DOHH2 (cell line): Measurements from ENCODE around the gene EIF2B2.

Source experiments
- H3F3A ChIP-seq: fragments of 200-600 bp; sonication (generic), shearing (Covaris generic); 2 replicates; pipeline ENCODE4 v1.6.0; 2016; ENCODE audit warnings: antibody characterized with exemption, mild to moderate bottlenecking; ENCODE audit not compliant: control insufficient read depth, insufficient read depth
- H3K27ac ChIP-seq: fragments of 200-600 bp; sonication (generic); 2 replicates; pipeline ENCODE4 v1.5.1; 2014; ENCODE audit warnings: low read depth, mild to moderate bottlenecking, low read length, moderate library complexity
- H3K27me3 ChIP-seq: fragments of 200-600 bp; sonication (generic); 2 replicates; pipeline ENCODE4 v1.6.1; 2014; ENCODE audit warnings: mild to moderate bottlenecking, low read length, mixed read lengths; ENCODE audit not compliant: control insufficient read depth
- H3K36me3 ChIP-seq: fragments of 200-600 bp; sonication (generic); 2 replicates; pipeline ENCODE4 v1.6.1; 2014; ENCODE audit warnings: mild to moderate bottlenecking, low read length, moderate library complexity, mixed read lengths; ENCODE audit not compliant: control insufficient read depth
- H3K4me1 ChIP-seq: fragments of 200-600 bp; sonication (generic); 2 replicates; pipeline ENCODE4 v1.6.1; 2014; ENCODE audit warnings: mild to moderate bottlenecking, low read length, mixed read lengths; ENCODE audit not compliant: control insufficient read depth
- H3K4me2 ChIP-seq: fragments of 200-600 bp; sonication (generic); 2 replicates; pipeline ENCODE4 v1.6.0; 2014; ENCODE audit warnings: mild to moderate bottlenecking, low read length, moderate library complexity
- H3K4me3 ChIP-seq: fragments of 200-600 bp; sonication (generic); 2 replicates; pipeline ENCODE4 v1.5.1; 2014; ENCODE audit warnings: mild to moderate bottlenecking, low read length, mixed read lengths
- H3K79me2 ChIP-seq: fragments of 200-600 bp; sonication (generic); 2 replicates; pipeline ENCODE4 v1.6.1; 2014; ENCODE audit warnings: mild to moderate bottlenecking, low read length, mixed read lengths; ENCODE audit not compliant: control insufficient read depth
- H3K9me2 ChIP-seq: fragments of 200-600 bp; sonication (generic); replicated peaks from 2 replicates; pipeline ENCODE4 v1.6.1; 2014; ENCODE audit warnings: mild to moderate bottlenecking, low read length, mixed read lengths; ENCODE audit not compliant: control insufficient read depth
- H3K9me3 ChIP-seq: fragments of 200-600 bp; sonication (generic); 2 replicates; pipeline ENCODE4 v1.6.1; 2014; ENCODE audit warnings: antibody characterized with exemption, low read length, mixed read lengths; ENCODE audit not compliant: control insufficient read depth, insufficient read depth
- H4K20me1 ChIP-seq: fragments of 200-600 bp; sonication (generic); 2 replicates; pipeline ENCODE4 v1.6.0; 2014; ENCODE audit warnings: low read depth, mild to moderate bottlenecking, antibody characterized with exemption, low read length, moderate library complexity; ENCODE audit not compliant: control insufficient read depth, insufficient read depth
- CTCF ChIP-seq: fragments of 200-600 bp; sonication (generic); IDR thresholded peaks from one replicate; pipeline ENCODE4 v1.5.1; 2014; ENCODE audit warnings: antibody characterized with exemption, mild to moderate bottlenecking, low read depth, low read length; ENCODE audit not compliant: poor library complexity, severe bottlenecking
- EZH2phosphoT487 ChIP-seq: fragments of 200-600 bp; sonication (generic); IDR thresholded peaks from 2 replicates; pipeline ENCODE4 v1.6.1; 2017; ENCODE audit warnings: borderline replicate concordance, mild to moderate bottlenecking, antibody characterized with exemption, low read length, moderate library complexity, mixed read lengths

EIF2B2 gene

GRCh38 chr14:75001261-75001660 lies 1.5 kb upstream of the EIF2B2 start:
- peaks cover 17% of the 10 kb centered on the region for H3K4me1 ChIP-seq
- no peaks in the 10 kb centered on the region for H3F3A ChIP-seq
- TF ChIP-seq EZH2phosphoT487, result no peak
- no peak for TF ChIP-seq CTCF
- H3K27me3 ChIP-seq, result no peaks in the 10 kb centered on the region
- H3K9me2 ChIP-seq, result no peaks in the 10 kb centered on the region
- H3K4me3 ChIP-seq, result no peak overlapping the region
- peaks cover 32% of the 10 kb centered on the region for H3K36me3 ChIP-seq
- no peak overlapping the region for H3K27ac ChIP-seq
- H3K4me2 ChIP-seq, result no peak overlapping the region
- 0 out of 2 replicates have a peak, but pooled peaks cover 4% of the 10 kb centered on the region for H3K9me3 ChIP-seq
- peaks cover 22% of the 10 kb centered on the region for H3K79me2 ChIP-seq
- H4K20me1 ChIP-seq, result no peaks in the 10 kb centered on the region

GRCh38 chr14:75001899-75002298 lies 822 bp upstream of the EIF2B2 start:
- no peaks in the 10 kb centered on the region for H3F3A ChIP-seq
- no peaks in the 10 kb centered on the region for H4K20me1 ChIP-seq
- peaks cover 22% of the 10 kb centered on the region for H3K79me2 ChIP-seq
- peaks cover 17% of the 10 kb centered on the region for H3K4me1 ChIP-seq
- H3K27me3 ChIP-seq, result no peaks in the 10 kb centered on the region
- H3K9me3 ChIP-seq, result 0 out of 2 replicates have a peak, but pooled peaks cover 4% of the 10 kb centered on the region
- H3K27ac ChIP-seq, result 0 out of 2 replicates have a peak overlapping the region, but pooled peaks have one; percentile 20
- peak overlapping the region; percentile 91 for H3K4me2 ChIP-seq
- H3K36me3 ChIP-seq, result peaks cover 38% of the 10 kb centered on the region
- TF ChIP-seq CTCF (no peak), EZH2phosphoT487 (no peak)
- no peaks in the 10 kb centered on the region for H3K9me2 ChIP-seq
- H3K4me3 ChIP-seq, result peak overlapping the region; percentile 93

- Histone ChIP-seq H3K27ac (no peak overlapping the region), H3K27me3 (no peaks in the 10 kb centered on the region), H3K4me1 (peaks cover 17% of the 10 kb centered on the region), H3K9me2 (no peaks in the 10 kb centered on the region), H3K36me3 (peaks cover 54% of the 10 kb centered on the region), H3K4me3 (peak overlapping the region; percentile 93), H3K9me3 (0 out of 2 replicates have a peak, but pooled peaks cover 4% of the 10 kb centered on the region), H3K79me2 (peaks cover 22% of the 10 kb centered on the region), H3F3A (no peaks in the 10 kb centered on the region), H3K4me2 (peak overlapping the region; percentile 94), H4K20me1 (no peaks in the 10 kb centered on the region)
- TF ChIP-seq CTCF (no peak), EZH2phosphoT487 (no peak)
Measured at GRCh38 chr14:75003250-75004027, 718 bp downstream of the EIF2B2 start.
